ENCODE measurements around the gene INTS1.
A peak's percentile ranks its signal among the peaks of the same experiment; 100 is the strongest.

Gene INTS1

GRCh38 chr7:1442355-1443124 lies 61.6 kb downstream of the INTS1 start:
- DNase-seq (ENCODE audit: low read depth, low spot score): no peak
- H3K4me3 ChIP-seq (ENCODE audit: low read depth, low read length): no peak overlapping the region
- in situ Hi-C loops (cut with HindIII; ENCODE audit: low sequenced_read_pairs): no loop called here
- no peak for TF ChIP-seq CTCF (IDR thresholded peaks at IDR 0.05; ENCODE audit: low read depth, low read length)

- in situ Hi-C loops (cut with HindIII; ENCODE audit: low sequenced_read_pairs): no loop called here
- no peak overlapping the region for H3K4me3 ChIP-seq (ENCODE audit: low read depth, low read length)
- no peak for DNase-seq (ENCODE audit: low read depth, low spot score)
- no peak for TF ChIP-seq CTCF (IDR thresholded peaks at IDR 0.05; ENCODE audit: low read depth, low read length)
Measured at GRCh38 chr7:1441615-1442354, 62.4 kb downstream of the INTS1 start.

- no peak for TF ChIP-seq CTCF (IDR thresholded peaks at IDR 0.05; ENCODE audit: low read depth, low read length)
- no peak for DNase-seq (ENCODE audit: low read depth, low spot score)
- H3K4me3 ChIP-seq (ENCODE audit: low read depth, low read length): no peak overlapping the region
- in situ Hi-C loops (cut with HindIII; ENCODE audit: low sequenced_read_pairs): no loop called here
Measured at GRCh38 chr7:1440620-1441019, 63.6 kb downstream of the INTS1 start.

GRCh38 chr7:1439373-1440363 lies 64.5 kb downstream of the INTS1 start:
- TF ChIP-seq CTCF (IDR thresholded peaks at IDR 0.05; ENCODE audit: low read depth, low read length): peak; percentile 8

GRCh38 chr7:1438821-1439220 lies 65.4 kb downstream of the INTS1 start:
- in situ Hi-C loops (cut with HindIII; ENCODE audit: low sequenced_read_pairs): no loop called here
- TF ChIP-seq CTCF (IDR thresholded peaks at IDR 0.05; ENCODE audit: low read depth, low read length): no peak
- no peak for DNase-seq (ENCODE audit: low read depth, low spot score)
- H3K4me3 ChIP-seq (ENCODE audit: low read depth, low read length): no peak overlapping the region

More at GRCh38 chr7:1439373-1440363, 64.5 kb downstream of the INTS1 start:
- H3K4me3 ChIP-seq (ENCODE audit: low read depth, low read length): no peak overlapping the region
- DNase-seq (ENCODE audit: low read depth, low spot score): no peak
- in situ Hi-C loops (cut with HindIII; ENCODE audit: low sequenced_read_pairs): no loop called here

GRCh38 chr7:1438208-1438607 lies 66.0 kb downstream of the INTS1 start:
- no peak overlapping the region for H3K4me3 ChIP-seq (ENCODE audit: low read depth, low read length)
- in situ Hi-C loops (cut with HindIII; ENCODE audit: low sequenced_read_pairs): no loop called here
- no peak for TF ChIP-seq CTCF (IDR thresholded peaks at IDR 0.05; ENCODE audit: low read depth, low read length)
- DNase-seq (ENCODE audit: low read depth, low spot score): no peak

All from astrocyte of the spinal cord (primary cell).